Right renal pelvis (tissue), 4 donors: ENCODE data around the gene IL15. TPM values are rescaled to one million over a fixed set of nuclear protein-coding genes. Genes with fewer than 3 reads are reported as not detected.

Source experiments
- DNase-seq, 4 donors: peaks; one replicate each; pipeline ENCODE4 v3.0.0-alpha.2; 2013; ENCODE audit warnings: low read depth in 4 of 4, low spot score in 3 of 4, missing footprints in 1 of 4
- polyA plus RNA-seq, 4 donors: library from polyadenylated mRNA; unstranded; fragments of 120-200 nt; gene quantifications; one replicate each; pipeline ENCODE4 v1.2.1, GENCODE V29; 2013; ENCODE audit not compliant: insufficient read length in 4 of 4

The IL15 gene
- polyA plus RNA-seq, 4 donors, result 1.7 to 2.0 (median 1.9) TPM

DNA sequence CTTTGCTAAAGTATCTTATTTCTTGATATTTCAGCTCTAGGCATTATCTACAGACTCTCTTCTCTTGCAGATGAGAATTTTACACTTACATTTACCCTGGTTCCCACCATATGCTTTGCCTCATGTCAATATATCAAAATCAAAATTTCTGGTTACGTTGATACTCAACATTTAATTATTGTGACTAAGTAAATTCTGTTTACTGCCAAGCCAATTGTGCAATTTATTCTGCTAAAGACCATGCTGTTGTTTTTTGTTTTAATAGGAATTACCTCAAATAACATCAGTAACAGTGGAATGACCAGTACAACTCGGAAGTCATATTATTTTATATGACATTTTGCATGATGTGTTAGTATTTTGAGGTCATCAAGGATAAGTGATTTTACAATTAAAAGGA is 125.5 kb downstream of the IL15 start:
- no peak for DNase-seq

DNA sequence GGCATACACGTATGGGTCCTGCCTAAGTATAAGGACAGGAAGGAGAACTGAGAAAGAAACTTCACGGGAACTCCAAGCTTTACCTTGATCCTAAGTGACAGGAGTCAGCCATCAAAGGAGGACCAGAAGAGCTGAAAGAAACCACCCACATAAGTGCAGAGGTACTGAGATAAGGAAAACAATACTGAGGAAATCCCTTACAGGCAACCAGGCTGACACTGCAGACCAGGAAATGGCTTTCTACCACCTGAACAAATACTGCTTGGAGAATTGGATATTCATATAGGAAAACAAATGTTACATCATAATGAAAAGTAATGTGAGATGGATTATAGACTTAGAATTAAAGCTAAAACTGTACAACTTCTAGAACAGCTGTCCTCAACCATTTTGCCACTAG is 127.0 kb downstream of the IL15 start:
- no peak for DNase-seq

DNA sequence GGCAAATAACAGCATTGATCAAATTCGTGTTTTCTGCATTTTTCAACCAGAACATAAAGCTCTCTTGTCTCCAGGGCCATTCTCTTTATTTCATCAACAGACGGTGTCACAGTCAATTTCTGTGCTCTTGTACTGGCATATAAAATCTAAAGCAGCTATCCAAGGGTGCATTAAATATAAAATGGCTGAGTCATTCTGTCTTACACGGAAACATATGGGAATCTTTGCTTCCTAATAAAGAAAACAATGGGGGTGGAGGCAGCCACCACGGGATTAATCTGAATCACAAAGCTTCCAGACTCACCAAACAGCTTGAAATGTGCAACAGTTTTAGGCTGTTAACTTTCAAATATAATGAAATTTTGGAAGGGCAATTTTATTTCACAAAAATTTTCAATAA is 132.6 kb downstream of the IL15 start:
- DNase-seq, result no peak

DNA sequence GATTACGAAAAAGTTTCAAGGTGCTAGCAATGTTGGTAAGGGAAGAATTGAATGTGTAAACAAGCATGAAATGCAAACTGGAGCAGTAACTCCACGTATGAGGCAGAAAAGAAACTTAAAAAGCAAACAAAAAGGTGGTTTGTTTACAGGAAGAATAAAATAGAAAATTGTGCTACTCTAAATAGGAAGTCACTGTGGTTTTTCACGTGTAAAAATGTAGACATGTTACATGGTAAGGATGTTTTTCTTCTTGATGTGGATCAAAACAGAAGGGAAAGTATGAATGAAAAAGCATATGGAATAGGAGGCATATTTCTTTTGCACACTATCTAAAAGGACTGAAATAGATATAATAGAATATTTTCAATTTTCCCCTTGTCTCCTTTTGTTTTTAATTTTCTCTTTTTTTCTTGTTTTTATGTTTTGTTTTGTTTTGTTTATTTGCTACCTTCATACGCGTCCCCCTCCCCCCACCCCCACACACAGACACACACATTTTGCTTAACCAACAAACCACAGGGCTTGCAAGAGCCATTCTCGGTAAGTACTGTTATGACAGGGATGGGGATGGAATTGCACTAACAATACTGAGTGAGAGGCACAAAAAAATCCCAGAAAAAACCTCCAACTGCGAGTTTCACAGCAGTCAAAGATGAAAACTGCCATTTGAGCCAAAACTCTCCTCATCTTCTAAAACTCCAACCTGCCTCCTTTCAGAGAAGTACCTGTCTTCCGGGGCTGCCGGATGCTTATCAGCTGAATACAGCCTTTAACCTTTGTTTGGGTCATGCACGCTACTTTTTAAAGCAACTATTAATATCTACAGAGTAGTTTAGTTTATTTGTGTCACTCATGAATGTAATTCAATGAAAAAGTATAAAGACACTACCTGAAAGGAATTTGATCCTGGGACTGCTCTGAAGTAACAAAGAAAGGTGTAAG is 135.8 kb downstream of the IL15 start:
- no peak for DNase-seq

DNA sequence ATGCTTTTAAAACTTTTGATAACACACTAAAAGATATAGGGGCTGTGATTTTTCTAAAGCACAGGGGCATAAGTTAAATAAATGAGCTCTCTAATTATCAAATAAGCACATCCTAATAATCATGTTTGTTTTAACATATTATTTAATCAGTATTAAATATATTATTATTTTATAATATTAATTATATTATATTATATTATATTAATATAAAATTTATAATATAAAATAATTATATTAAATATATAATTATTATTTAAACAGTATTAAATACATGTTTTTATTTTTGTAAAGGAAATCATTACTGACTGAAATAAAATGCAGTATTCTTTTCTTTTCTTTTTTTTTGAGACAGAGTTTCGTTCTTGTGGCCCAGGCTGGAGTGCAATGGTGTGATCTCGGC is 136.5 kb downstream of the IL15 start:
- no peak for DNase-seq

DNA sequence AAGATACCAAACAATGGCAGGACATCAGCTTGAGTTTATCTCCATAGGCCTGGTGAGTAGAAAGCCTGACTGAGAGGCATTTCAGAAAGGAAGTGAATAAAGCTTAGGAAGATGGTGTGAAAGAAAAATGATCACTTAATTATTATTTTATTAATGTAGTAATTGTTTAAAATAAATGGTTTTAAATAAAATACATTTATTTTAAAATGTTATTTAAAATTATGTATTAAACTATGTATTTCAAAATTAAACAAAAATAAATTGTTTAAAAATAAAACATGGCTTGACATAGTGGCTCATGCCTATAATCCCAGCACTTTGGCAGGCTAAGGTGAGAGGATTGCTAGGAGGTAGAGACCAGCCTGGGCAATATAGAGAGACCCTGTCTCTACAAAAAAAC is 145.8 kb downstream of the IL15 start:
- DNase-seq, result no peak
